GM12872 (cell line): ENCODE results near the gene MYCBP2.

Experiments
- TF ChIP-seq, protein P1 (sequence below): IDR thresholded peaks from 3 replicates; pipeline ENCODE4 v1.5.1; 2011; ENCODE audit warnings: low read depth, mild to moderate bottlenecking, low read length, moderate library complexity; ENCODE audit not compliant: insufficient read depth

Gene MYCBP2

DNA sequence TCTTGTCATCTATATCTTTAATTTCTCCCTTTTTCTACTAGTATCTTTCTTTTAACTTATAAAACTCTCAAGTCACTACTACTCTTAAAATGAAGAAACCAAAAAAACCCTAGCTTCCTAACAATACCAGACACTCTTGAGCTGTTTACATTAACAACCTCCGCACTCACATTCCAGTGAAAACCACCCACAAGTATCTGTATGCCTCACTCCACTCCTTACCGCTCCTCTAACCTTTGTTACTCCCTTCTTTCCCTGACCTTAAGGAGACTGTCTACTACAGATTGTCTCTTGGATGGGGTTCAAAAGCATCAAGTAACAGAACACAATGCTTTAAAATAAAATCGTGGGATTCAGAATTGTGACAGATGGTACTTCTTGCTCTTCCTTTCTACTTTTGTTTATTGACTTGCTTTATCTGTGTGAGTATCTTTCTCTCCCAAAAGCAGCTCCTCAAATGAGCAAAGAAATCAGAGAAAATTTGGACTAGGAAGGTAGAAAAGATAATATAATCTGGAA lies 189.9 kb downstream of the MYCBP2 start:
- TF ChIP-seq, protein P1, sequence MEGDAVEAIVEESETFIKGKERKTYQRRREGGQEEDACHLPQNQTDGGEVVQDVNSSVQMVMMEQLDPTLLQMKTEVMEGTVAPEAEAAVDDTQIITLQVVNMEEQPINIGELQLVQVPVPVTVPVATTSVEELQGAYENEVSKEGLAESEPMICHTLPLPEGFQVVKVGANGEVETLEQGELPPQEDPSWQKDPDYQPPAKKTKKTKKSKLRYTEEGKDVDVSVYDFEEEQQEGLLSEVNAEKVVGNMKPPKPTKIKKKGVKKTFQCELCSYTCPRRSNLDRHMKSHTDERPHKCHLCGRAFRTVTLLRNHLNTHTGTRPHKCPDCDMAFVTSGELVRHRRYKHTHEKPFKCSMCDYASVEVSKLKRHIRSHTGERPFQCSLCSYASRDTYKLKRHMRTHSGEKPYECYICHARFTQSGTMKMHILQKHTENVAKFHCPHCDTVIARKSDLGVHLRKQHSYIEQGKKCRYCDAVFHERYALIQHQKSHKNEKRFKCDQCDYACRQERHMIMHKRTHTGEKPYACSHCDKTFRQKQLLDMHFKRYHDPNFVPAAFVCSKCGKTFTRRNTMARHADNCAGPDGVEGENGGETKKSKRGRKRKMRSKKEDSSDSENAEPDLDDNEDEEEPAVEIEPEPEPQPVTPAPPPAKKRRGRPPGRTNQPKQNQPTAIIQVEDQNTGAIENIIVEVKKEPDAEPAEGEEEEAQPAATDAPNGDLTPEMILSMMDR = no peak

DNA sequence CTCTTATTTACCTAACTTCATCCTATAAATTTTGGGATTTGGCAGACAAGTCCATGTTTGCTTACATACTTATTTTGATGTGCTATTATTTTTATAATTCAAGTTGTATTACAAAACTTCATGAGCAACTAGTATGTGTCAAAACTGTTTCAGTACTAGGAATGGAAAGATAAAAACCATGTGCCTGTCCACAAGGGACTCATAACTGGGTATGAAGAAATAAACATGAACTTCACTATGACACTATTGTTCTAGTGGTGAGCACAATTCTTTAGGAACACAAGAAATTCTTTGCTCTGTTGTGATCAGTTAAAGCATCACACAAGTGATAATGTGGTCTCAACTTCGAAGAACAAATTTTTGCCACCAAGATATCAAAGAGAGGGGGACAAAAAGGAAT lies 202.5 kb downstream of the MYCBP2 start:
- TF ChIP-seq, protein P1 = no peak

GRCh38 chr13:77118134-77118533 lies 208.8 kb downstream of the MYCBP2 start:
- TF ChIP-seq, protein P1 = no peak

DNA sequence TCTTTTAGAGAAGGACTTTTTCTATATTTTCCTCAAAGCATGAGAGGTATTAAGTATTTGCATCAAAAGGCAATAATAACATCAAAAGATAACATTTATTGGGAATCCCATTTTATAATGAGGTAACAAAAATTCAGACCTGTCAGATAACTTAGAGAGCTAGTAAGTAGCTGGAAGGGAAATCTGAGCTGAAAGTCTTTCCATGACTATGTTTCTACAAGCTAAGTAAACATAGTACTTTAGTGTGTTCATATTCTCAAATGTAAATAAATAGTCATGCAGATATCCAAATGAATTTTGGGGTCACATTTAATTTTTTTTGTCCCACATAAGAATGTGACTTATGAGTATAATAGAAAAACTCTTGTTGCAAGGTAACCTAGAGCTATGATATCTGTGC lies 212.6 kb downstream of the MYCBP2 start:
- TF ChIP-seq, protein P1 = no peak

DNA sequence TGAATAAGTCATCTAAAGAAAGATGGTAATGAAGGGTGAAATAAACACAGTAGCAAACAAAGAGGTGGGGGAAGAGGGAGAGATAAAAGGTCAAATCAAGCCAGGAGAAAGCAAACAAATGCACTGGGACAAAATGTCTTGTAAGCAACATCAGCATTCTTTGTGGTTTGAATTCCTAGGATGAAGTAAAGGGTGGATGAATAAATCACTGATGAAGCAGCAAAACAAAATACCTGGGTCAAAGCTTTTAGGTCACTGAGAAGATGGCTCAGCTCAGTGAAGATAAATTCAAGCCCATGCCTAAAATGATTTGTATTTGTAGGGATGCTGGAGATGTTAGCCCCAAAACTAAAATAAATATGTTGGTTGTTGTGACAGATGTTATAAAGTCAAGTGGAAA lies 213.4 kb downstream of the MYCBP2 start:
- TF ChIP-seq, protein P1 = no peak

- TF ChIP-seq, protein P1 = no peak
Measured at GRCh38 chr13:77105051-77105450, 221.8 kb downstream of the MYCBP2 start.

DNA sequence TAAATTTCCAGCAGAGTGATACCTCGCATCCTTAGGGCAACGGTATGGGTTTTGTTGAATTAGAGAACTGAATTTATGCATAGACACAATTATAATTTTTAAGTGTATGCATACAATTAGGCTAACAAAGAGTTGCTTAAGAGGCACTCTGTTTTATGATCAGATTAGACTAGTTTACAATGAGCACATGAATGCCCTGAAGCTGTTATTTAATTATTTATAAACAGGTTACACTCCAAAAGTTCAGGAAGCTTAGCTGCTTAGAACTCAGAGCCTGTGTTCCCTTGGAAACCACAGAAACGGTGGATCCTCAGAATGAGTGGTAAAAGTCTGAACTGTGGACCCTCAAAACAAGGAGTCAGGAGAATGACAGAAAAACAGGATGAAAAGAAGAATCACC lies 227.5 kb downstream of the MYCBP2 start:
- TF ChIP-seq, protein P1 = no peak

- TF ChIP-seq, protein P1 = no peak
Measured at GRCh38 chr13:77095288-77095687, 231.6 kb downstream of the MYCBP2 start.
